GM18858 (cell line): Measurements from ENCODE around the gene PITRM1.
"Not testable (repeated sequence)": the region's sequence is repeated elsewhere in the genome, so short reads cannot be mapped to it uniquely, and the experiment has no call there.

Experiments
- ATAC-seq: cut with Tn5 transposase; IDR thresholded peaks from one replicate; pipeline ENCODE4 v1.9.1; 2021; ENCODE audit not compliant: unreplicated experiment

The PITRM1 gene

GRCh38 chr10:3123571-3124411 lies 48.8 kb downstream of the PITRM1 start:
- ATAC-seq = no peak

- no peak for ATAC-seq
These were observed 49.9 kb downstream of the PITRM1 start for GRCh38 chr10:3122486-3123205.

- ATAC-seq = no peak
These were observed 50.5 kb downstream of the PITRM1 start for GRCh38 chr10:3122034-3122433.

- ATAC-seq = no peak
These were observed 52.7 kb downstream of the PITRM1 start for GRCh38 chr10:3119796-3120459.

GRCh38 chr10:3118641-3119091 lies 53.9 kb downstream of the PITRM1 start:
- ATAC-seq = no peak

- ATAC-seq = no peak
These were observed 55.1 kb downstream of the PITRM1 start for GRCh38 chr10:3117486-3117885.

- no peak for ATAC-seq
These were observed 56.0 kb downstream of the PITRM1 start for GRCh38 chr10:3116508-3117100.

- no peak for ATAC-seq
These were observed 56.9 kb downstream of the PITRM1 start for GRCh38 chr10:3115685-3116084.

- ATAC-seq = no peak
These were observed 59.2 kb downstream of the PITRM1 start for GRCh38 chr10:3113343-3113720.

- no peak for ATAC-seq
These were observed 60.9 kb downstream of the PITRM1 start for GRCh38 chr10:3111621-3112163.

GRCh38 chr10:3110782-3111620 lies 61.6 kb downstream of the PITRM1 start:
- no peak for ATAC-seq

- no peak for ATAC-seq
These were observed 62.9 kb downstream of the PITRM1 start for GRCh38 chr10:3109633-3110032.

GRCh38 chr10:3109196-3109595 lies 63.4 kb downstream of the PITRM1 start:
- no peak for ATAC-seq

- no peak for ATAC-seq
These were observed 63.9 kb downstream of the PITRM1 start for GRCh38 chr10:3108575-3109105.

- ATAC-seq = no peak
These were observed 64.5 kb downstream of the PITRM1 start for GRCh38 chr10:3108033-3108432.

- ATAC-seq = no peak
These were observed 65.1 kb downstream of the PITRM1 start for GRCh38 chr10:3107426-3107961.

- no peak for ATAC-seq
These were observed 65.6 kb downstream of the PITRM1 start for GRCh38 chr10:3106928-3107425.

- not testable (repeated sequence) for ATAC-seq
These were observed 66.3 kb downstream of the PITRM1 start for GRCh38 chr10:3106328-3106727.

- no peak for ATAC-seq
These were observed 66.7 kb downstream of the PITRM1 start for GRCh38 chr10:3105905-3106304.
